GM19035 (cell line): Measurements from ENCODE around the gene S100A8.
"Not testable (repeated sequence)": the region's sequence is repeated elsewhere in the genome, so short reads cannot be mapped to it uniquely, and the experiment has no call there.

Source experiments
- ATAC-seq: cut with Tn5 transposase; IDR thresholded peaks from one replicate; pipeline ENCODE4 v1.9.1; 2021; ENCODE audit not compliant: unreplicated experiment

Gene S100A8

DNA sequence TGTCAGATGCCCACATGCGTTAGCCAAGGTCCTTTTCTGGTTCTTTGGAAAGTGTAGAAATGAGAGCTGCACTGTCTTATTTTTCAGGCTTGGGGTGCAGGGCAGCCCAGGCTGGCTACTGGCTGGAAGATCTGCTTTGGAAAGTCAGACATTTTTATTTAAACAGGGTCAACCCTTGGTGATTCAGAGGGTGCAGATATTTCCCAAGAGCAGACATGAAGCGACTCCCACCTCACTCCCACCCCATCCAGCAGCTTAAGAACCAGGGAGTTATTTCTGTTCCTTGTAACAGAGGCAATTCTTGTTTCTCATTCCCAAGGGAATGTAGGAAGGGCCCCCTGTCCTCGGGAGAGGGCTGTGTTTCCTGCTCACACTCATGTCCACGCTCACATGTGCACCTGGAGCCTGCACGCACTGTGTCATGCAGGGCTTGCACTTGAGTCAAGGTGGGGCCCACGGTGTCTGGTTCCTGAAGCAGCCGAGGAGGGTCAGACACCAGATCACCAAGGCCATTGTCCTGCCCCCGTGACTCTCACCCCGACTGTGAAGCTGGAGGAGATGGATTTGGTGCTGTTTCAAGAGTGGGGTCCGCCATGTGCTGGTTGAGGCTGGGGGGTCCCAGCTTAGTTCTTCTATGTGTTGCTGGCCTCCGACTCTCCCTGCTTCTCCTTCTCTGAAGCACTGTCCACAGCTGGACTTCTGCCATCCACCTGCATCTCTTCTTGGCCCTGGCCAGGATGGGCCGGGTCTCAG lies 26.4 kb upstream of the S100A8 start:
- no peak for ATAC-seq

DNA sequence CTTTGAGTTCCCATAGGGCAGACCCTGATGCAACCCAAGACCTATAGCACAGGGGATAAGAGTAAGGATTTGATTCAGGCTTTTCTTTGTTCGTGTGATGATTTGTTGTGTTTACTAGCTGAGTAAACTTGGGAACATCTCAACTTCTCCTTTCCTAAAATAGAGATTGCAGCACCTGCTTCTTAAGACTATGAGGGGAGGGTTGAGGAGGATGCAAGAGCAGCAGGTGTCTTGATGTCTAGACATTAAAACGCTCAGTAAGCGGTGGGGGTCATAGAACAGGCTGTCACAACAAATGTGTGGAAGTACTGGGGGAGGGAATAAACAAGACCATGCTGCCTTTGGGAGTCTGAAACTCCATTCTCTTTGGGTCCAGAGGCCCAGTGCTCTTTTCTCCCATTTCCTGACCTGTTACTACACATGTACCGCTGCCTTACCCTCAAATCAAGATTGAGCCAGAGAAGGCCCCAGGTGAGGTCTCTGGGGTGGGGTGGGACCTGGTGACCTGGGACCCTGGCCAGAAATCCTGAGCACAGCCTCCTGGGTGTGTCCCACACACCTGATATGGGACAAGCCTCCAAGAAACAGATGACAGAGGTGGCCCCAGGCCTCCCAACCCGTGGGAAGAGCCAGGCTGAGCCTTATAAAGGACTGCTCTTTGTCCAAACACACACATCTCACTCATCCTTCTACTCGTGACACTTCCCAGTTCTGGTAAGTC lies 25.1 kb upstream of the S100A8 start, which contains the start of gene S100A7A:
S100A7A (plus strand) TSS at position 671 of the 721 bp plus-strand sequence. CDS start 1,563 bp downstream, outside the sequence.
- no peak for ATAC-seq

DNA sequence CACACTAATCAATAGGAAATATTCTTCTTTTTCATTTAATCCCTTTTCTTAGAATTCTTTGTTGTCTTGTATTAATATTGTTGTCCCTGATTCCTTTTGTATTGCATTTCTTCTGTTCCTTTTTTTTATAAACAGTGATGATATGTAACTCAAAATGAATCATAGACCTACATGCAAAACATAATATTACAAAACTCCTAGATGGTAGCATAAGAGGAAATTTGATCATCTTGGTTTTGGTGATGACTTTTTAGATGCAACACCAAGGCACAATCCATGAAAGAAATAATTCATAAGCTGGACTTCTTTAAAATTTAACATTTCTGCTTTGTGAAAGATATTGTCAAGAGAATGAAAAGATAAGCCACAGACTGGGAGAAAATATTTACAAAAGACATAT lies 23.1 kb upstream of the S100A8 start:
- not testable (repeated sequence) for ATAC-seq

DNA sequence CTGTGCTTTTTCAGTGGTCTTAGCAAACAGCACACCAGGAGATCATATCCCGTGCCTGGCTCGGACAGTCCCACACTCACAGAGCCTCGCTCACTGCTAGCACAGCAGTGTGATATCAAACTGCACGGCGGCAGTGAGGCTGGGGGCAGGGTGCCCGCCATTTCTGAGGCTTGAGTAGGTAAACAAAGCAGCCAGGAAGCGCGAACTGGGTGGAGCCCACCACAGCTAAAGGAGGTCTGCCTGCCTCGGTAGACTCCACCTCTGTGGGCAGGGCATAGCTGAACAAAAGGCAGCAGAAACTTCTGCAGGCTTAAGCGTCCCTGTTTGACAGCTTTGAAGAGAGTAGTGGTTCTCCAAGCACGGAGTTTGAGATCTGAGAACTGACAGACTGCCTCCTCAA lies 16.4 kb upstream of the S100A8 start:
- ATAC-seq: not testable (repeated sequence)

DNA sequence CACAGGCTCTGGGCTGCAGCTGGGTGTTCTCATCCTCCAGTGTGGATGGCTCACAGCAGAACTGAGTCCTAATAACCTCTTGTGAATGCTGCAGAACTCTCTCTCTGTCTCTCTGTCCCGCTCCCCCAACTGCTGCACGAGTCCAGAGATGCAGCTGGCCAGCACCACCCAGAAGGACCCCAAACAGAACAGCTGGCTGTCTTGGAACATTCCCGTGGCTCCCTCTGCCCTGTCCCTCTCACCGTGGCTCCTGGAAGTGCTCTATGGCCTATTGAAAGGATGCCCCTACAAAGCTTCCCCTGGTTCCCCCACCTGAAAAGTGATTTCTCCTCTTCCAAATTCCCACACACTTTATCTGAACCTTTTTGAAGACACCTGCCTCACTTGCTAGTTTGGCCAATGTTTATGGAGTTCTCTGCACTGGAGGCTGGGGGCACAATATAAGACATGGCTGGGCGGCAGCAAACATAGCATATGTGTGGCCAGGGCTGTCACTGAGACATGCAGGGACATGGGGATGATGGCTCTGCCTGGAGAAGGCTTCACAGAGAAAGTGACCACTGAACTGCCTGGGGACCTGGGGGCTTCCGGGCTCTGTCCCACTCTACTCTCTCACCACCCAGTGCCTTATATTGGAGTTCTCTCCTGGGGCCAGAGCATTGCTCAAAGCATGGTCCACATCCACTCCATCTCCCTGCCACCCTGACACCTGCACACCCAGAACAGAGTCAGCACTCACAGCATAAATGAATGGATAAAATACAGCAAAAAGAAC lies 15.1 kb upstream of the S100A8 start:
- not testable (repeated sequence) for ATAC-seq

DNA sequence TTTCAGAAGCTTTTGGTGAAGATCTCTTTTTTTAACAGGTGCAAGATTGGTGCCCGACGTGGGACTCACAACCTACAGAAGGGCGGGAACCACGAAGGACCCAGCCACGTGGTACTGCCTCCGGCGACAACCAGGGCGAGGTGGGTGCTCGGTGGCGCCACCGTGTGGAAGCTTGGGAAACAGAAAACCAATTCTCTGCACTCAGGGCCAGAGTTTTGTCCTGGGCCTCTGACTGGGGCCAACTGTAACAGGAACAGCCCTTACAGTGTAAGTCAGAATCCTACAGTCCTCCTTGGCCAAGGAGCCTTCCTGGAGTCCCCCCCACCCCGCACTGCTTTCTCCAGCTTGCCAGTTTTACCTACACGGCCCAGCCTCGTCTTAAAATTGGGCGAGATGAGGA lies 13.9 kb upstream of the S100A8 start:
- no peak for ATAC-seq

DNA sequence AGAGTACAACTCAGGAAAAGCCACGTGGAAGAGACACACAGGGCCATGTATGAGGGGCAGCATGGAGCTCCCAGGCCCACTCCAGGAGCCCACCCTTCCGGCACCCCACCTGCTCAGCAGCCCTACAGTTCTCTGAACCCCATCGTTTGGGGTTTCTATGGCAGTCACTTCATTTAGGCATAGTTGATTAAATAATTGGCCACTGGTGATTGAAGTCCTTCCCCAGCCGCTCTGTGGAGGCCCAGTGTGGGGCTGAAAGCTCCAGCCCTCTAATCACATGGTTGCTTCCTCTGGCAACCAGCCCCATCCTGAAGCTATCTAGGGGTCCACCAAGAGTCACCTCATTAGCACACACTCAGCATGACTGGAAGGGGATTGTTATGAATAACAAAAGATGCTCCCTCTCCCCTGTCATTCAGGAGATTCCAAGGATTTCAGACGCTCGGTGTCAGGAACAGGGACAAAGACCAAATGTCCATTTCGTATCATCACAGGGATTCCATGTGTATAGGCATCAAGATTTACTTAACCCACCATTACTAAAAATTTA lies 13.3 kb upstream of the S100A8 start:
- no peak for ATAC-seq

DNA sequence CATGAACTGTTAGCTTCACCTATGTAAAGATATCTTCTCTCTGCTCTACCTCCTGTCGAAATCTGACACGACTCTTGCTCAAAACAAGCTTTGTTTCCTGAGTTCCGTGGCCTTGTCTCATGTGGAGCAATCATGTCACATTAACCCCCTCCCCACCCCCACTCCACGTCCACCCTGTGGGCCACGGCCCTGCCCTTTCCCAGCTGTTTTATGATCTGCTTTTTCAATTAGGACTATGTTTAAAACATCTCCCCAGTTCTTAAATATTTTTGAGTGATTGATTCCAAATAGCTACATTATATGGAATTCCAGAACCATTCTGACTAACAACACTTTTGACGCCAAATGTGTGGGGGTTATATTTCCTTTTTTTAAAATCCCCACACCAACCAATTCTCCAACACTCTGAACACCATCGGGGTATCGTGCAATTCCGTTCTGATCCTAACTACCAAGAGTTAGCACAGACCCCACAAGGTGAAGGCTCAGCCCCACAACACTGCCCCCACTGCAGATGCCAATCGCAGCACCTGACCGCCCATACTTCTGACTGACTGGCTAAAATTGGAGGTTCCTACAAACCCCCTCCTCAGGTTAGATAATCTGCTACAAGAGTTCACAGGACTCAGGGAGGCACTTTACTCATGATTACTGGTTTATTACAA lies 12.7 kb upstream of the S100A8 start:
- no peak for ATAC-seq

DNA sequence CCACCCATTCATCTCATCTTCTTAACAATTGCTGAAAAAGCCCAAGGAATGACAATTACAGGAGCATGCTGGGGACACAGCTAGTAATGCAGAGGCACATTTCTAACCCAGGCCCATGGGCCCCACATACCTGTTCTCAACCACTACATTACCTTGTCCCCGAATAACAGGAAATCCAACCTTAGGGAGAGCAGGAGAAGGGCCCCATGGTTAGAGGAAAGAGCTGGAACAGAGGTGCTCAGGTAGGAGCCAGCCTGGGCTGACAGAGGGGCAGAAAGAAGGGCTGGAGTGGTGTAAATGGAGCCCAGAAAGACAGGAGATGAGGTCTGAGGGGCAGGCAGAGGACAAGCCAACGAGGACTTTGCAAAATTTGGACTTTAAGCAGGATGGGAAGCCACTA lies 11.4 kb upstream of the S100A8 start:
- no peak for ATAC-seq

DNA sequence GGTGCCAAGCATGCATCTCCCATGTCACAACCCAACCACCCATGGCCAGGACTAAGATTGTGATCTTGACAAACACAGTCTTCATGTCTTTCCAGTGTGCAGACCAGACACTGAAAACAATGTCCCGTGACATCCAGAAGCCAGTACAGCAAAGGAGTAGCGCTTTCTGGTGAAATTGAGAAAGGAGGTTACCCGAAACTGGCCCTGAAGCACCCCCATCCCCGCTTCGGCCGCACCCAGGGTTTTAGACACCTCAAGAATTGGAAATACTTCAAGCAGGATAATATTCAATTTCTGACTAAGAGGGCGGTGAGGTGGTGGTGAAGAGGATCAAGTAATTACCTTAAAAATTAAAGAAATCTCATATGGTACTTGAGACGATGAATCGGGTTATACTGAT lies 10.6 kb upstream of the S100A8 start:
- ATAC-seq: no peak

DNA sequence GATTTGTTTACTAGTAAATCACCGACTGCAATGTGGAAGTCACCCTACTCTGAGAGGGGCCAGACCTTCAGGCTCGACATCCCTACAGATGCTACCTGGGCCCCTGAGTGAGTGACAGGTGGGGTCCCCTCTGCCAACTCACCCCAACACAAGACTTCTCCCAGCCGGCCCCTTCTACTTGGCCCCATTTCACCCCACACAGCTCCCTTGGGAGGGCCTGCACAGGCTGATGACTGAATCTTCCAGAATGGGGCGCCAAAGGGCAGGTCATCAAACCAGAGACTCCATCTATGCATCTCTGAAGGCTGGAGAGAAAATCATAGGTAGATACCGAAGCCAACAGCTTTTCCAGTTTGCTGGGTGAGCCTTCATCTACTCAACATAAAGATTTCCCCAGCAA lies 9.4 kb upstream of the S100A8 start:
- ATAC-seq: no peak

DNA sequence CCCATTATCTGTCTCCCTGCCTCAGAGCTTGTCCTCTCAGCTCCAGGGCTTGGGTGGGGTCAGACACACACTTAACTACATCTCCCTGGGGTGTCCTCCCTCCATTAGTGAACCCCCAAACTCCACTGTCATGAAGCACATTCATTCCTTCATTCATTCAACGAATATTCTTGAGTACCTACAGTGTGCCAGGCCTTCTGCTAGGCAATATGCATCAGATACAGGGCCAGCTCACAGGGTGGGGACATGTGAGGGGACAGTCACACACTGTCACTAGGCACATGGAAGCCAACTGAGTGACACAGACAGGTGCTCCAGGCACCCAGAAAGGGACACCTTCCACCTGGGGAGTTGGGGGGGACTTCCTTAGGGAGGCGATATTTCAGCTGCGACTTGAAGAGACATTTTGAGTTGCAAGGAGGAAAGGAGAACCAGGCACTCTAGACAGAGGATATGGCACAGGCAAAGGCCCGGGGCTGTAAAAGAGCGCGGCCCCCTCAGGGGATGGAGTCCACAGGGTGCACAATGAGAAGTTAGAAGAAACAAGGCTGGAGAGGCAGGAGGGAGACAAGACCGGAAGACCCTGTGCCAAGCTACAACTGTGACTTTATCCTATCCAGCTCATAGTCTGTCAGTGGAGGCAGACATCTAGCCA lies 8.7 kb upstream of the S100A8 start:
- no peak for ATAC-seq

DNA sequence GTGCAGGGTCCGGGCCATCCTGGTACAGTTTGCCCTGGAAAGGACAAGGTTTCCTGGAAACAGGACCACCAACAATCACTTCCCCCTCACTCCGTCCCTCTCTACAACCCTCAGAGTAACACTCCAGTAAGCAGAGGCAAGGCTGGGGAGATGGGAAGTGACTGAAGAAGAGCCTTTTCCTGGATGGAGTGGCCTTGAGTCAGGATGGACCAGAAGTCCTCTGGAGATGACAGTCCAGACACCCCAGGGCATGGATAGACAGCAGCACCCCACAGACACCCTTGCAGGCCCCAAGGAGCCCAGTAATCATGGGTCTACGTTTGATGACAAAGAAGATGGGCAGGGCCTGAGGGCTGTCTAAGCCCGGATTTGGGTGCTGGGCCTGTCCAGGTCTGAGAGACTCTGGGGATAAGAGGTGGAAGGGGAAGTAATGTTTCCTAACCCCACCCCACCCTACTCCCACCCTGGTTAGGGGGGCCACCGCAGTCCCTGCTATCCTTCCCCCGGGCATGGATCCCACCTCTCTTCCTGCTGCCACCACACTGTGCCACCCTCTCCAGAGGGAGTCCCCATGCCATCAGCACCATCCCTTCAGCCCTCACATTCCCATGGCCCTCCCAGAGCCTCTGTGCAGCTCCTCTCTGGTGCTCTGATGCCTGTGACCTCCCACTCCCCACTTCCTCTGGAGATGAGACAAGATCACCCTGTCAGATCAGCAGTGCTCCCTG lies 7.2 kb upstream of the S100A8 start:
- no peak for ATAC-seq

DNA sequence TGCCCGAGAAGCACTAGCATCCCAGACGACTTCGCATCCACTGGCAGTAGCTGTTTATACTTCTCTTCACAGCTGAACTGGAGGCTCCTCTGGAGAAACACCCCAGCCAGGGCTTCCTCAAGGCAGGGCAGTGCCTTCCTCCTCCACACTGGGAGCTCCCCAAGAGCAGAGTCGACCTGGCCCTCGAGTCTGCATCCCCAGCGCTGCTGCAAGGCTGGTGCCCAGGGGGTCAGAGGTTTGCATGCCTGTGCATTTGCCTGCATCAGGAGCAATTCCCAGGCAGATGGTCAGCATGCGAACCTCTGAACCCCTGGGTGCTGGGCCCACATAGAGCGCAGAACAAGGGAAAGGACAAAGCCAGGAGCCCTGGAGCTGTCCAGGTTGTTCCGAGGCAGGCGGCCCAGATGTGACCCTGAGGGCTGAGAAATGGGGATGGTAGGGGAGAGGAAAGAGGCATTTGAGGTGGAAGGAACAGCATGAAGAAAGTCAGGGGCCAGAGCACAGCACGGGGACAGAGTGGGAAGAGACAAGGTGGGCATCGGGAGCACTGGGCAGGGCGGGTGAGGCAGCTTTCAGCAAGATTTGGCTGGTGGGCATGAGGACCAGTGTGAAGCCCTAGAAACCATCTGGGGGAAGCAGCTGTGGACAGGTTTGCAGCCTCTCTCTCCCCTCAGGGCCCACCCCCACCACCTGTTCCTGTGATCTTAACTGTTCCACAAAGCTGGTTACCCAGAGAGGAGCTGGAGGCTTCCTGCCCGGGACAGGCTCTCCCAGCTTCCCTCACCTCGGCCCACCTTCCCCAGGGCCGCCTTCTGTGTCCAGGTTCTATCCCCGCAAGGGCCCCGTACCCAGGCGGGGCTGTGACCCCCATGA lies 6.4 kb upstream of the S100A8 start:
- no peak for ATAC-seq

DNA sequence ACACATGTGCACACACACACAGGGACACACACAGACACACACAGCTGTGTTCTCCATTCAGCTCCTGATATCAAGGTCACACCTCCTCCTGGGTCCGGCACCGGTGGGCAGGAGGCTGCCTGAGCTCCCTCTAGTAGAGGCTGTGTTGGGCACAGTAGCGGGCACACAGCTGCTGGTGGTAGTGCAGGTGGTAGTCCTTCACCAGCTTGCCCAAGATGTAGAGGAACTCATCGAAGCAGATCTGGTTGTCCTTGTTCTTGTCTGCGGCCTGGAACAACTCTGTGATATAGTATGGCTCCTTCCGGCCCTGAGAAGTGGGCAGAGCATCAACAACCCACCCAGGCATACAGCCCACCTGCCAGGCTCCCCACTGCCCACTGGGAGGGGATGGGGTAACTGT lies 5.6 kb upstream of the S100A8 start:
- no peak for ATAC-seq

DNA sequence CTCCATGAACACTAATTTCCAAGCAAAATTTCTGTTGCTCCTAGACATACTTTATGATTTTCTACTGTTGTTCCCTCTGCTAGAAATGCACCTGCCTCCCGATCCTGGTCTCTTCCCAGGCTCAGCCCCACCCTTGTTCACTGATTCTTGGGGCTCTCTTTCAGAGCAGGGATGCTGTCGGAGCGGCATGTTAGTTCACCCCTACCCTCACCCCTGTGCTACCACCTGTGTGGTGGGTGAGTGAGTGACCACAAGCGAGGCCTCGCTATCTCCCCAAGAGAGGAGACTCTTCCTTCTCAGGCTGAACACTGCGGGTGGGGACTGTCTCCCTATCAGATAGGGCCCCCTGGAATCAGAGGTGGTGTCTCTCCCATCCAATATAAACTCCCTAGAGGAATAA lies 4.9 kb upstream of the S100A8 start:
- no peak for ATAC-seq

DNA sequence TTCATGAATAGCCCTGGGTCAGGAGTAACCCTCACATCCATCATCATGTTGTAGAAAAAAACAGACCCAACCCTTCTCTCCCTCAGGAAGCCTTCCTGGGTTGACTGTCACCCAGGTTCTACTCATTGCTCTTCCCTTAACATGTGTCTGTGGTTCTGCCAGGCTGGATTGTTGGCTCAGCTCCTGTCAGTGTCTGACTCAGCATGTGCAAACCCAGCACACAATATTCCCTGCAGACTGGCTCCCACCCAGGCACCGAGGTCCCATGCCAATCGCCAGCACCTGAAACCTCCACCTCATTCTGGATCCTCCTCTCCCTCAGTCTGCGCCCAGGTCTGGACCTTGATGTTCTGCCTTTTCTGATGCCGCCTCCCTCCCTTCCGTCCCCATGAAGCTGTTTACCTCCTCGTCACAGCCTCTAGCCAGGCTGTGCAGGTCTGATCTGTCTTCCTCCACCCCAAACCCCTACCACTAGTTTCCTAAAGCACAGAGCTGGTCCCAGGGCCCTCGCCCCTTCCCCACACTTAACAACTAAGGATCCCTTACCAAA lies 4.3 kb upstream of the S100A8 start:
- ATAC-seq: no peak

DNA sequence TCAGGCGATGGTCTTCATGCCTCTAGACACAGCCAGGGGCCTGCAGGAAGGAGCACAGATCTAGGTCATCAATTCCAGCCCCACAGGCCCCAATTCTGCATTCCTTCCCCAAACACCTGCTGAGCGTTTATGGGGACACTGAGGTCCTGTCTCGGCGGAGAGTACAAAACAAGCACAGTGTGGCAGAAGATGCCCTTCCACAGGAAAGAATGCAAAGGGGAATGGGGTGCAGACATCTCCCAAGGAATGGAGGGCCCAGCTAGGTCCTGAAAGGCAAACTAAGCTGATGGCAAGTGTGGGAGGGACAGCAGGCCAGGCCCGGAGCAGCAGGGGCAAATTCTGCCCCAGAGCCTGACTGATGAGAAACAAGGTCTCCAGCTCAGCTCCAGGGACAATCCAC lies 3.5 kb upstream of the S100A8 start:
- ATAC-seq: no peak

DNA sequence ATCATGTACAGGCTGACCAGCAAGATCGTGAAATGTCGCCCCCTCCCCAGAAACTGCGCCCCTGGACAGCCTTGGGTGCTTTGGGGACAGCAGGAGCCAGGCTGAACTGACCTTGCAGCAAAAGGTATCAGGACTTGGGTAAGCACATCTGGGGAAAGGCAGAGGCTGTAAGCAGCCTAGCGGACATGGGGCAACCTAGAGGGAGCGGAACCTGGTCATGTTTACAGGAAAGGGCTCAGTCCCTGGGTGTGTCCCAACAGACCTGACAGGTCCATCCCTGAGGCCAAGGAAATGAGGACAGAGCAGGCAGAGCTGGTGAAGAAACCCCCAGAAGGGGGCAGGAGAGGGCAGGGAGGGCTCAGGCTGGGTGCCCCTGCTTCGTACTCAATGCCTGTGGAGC lies 3.1 kb upstream of the S100A8 start:
- no peak for ATAC-seq
